VCaP (cell line): Measurements from ENCODE around the gene GRIN2D.
A peak's percentile ranks its signal among the peaks of the same experiment; 100 is the strongest.

Experiments used
- H3K27ac ChIP-seq: fragments of 450-650 bp; 2 replicates; pipeline ENCODE4 v1.5.1; 2017
- TF ChIP-seq, protein P1 (sequence below): fragments of 450-650 bp; conservative IDR thresholded peaks from 2 replicates; pipeline ENCODE4 v1.5.1; 2017; ENCODE audit warnings: mild to moderate bottlenecking, moderate library complexity

Gene GRIN2D

DNA sequence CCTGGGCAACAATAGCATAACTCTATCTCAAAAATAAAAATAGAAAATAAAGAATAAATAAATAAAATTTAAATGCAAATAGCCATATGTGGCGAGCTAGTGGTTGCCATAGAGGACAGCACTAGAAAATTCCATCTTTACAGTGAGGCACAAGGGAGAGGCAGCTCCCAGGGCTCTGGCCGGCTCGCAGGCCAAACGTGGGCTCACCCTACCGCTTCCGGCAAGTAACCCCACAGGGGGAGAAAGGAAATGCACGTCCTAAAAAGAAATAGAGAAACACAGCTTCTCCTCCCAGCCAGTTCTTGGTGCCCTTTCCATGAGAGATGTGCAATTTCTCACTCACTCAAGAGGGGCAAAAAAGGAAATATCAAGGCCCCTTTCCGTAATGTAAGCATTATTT is 39.9 kb downstream of the GRIN2D start:
- TF ChIP-seq, protein P1, sequence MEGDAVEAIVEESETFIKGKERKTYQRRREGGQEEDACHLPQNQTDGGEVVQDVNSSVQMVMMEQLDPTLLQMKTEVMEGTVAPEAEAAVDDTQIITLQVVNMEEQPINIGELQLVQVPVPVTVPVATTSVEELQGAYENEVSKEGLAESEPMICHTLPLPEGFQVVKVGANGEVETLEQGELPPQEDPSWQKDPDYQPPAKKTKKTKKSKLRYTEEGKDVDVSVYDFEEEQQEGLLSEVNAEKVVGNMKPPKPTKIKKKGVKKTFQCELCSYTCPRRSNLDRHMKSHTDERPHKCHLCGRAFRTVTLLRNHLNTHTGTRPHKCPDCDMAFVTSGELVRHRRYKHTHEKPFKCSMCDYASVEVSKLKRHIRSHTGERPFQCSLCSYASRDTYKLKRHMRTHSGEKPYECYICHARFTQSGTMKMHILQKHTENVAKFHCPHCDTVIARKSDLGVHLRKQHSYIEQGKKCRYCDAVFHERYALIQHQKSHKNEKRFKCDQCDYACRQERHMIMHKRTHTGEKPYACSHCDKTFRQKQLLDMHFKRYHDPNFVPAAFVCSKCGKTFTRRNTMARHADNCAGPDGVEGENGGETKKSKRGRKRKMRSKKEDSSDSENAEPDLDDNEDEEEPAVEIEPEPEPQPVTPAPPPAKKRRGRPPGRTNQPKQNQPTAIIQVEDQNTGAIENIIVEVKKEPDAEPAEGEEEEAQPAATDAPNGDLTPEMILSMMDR: no peak
- H3K27ac ChIP-seq: no peak overlapping the region

DNA sequence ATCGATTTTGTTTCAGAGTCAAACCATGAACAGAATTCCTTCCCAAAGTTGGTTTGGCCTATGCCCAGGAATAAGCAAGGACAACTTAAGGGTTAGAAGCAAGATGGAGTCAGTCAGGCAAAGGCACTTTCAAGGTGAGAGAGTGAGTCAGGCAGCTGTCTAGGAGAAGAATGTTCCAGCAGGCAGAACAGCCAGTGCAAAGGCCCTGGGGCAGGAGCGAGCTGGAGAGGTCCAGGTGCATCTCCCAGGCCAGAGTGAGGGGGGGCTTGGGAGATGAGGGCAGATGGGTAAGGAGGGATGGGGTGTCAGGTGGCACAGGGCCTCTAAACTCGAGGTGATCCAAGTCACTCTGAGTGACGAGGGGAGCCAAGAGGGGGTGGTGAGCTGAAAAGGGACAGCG is 43.1 kb downstream of the GRIN2D start:
- H3K27ac ChIP-seq: no peak overlapping the region
- TF ChIP-seq, protein P1: no peak

DNA sequence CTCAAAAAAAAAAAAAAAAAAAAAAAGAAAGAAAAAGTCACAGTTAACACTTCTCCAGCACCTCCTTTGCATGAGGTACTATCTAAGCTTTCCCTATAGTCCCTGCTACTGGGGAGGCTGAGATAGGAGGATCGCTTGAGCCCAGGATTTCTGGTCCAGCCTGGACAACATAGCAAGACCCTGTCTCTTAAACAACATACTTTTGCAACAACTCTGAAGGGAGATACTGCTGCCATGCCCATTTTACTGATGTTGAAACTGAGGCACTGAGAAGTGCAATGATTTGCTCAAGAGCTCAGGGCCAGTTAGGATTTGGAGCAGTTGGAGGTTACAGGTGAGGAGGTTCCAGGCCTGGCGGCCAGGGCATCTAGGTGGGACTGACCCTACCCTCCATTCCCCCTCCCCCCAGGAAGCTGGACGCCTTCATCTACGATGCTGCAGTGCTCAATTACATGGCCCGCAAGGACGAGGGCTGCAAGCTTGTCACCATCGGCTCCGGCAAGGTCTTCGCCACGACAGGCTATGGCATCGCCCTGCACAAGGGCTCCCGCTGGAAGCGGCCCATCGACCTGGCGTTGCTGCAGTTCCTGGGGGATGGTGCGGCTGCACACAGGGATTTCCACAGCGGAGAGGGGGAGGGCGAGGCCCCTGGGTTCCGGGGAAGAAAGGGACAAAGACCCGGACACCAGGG is 48.0 kb downstream of the GRIN2D start:
- TF ChIP-seq, protein P1: no peak
- H3K27ac ChIP-seq: no peak overlapping the region

DNA sequence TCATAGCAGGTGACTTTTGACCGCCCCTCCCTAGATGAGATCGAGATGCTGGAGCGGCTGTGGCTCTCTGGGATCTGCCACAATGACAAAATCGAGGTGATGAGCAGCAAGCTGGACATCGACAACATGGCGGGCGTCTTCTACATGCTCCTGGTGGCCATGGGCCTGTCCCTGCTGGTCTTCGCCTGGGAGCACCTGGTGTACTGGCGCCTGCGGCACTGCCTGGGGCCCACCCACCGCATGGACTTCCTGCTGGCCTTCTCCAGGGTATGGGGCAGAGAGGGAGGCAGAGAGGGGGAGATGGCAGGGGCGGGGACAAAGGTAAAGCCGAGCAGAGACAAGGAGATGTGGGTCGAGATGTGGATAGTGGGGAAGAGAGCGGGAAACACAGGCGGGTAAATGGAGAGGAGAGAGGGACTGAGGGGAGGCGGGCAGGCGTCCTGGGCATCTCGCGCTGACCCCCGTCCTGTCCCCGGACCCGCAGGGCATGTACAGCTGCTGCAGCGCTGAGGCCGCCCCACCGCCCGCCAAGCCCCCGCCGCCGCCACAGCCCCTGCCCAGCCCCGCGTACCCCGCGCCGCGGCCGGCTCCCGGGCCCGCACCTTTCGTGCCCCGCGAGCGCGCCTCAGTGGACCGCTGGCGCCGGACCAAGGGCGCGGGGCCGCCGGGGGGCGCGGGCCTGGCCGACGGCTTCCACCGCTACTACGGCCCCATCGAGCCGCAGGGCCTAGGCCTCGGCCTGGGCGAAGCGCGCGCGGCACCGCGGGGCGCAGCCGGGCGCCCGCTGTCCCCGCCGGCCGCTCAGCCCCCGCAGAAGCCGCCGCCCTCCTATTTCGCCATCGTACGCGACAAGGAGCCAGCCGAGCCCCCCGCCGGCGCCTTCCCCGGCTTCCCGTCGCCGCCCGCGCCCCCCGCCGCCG is 48.9 kb downstream of the GRIN2D start:
- no peak overlapping the region; the same call in 1 of the 2 replicates for H3K27ac ChIP-seq
- TF ChIP-seq, protein P1: no peak

DNA sequence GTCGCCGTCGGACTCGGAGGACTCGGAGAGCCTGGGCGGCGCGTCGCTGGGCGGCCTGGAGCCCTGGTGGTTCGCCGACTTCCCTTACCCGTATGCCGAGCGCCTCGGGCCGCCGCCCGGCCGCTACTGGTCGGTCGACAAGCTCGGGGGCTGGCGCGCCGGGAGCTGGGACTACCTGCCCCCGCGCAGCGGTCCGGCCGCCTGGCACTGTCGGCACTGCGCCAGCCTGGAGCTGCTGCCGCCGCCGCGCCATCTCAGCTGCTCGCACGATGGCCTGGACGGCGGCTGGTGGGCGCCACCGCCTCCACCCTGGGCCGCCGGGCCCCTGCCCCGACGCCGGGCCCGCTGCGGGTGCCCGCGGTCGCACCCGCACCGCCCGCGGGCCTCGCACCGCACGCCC is 49.8 kb downstream of the GRIN2D start:
- peak overlapping the region; percentile 92; the same call in 1 of the 2 replicates for H3K27ac ChIP-seq
- TF ChIP-seq, protein P1: no peak
